Fibroblast of skin of right biceps (primary cell): ENCODE data around the gene RAB12.
A peak's percentile ranks its signal among the peaks of the same experiment; 100 is the strongest.
"Not testable (repeated sequence)": the region's sequence is repeated elsewhere in the genome, so short reads cannot be mapped to it uniquely, and the experiment has no call there.

Experiments used
- DNase-seq: peaks from one replicate; pipeline ENCODE4 v3.0.0-alpha.2; 2013

RAB12 gene

DNA sequence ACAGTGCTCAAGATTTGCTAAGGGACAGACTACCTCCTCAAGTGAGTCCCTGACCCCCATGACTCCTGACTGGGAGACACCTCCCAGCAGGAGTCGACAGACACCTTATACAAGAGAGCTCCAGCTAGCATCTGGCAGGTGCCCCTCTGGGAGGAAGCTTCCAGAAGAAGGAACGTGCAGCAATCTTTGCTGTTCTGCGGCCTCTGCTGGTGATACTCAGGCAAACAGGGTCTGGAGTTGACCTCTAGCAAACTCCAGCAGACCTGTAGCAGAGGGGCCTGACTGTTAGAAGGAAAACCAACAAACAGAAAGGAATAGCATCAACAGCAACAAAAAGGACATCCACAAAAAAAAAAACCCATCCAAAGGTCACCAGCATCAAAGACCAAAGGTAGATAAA is 38.1 kb downstream of the RAB12 start:
- not testable (repeated sequence) for DNase-seq

DNA sequence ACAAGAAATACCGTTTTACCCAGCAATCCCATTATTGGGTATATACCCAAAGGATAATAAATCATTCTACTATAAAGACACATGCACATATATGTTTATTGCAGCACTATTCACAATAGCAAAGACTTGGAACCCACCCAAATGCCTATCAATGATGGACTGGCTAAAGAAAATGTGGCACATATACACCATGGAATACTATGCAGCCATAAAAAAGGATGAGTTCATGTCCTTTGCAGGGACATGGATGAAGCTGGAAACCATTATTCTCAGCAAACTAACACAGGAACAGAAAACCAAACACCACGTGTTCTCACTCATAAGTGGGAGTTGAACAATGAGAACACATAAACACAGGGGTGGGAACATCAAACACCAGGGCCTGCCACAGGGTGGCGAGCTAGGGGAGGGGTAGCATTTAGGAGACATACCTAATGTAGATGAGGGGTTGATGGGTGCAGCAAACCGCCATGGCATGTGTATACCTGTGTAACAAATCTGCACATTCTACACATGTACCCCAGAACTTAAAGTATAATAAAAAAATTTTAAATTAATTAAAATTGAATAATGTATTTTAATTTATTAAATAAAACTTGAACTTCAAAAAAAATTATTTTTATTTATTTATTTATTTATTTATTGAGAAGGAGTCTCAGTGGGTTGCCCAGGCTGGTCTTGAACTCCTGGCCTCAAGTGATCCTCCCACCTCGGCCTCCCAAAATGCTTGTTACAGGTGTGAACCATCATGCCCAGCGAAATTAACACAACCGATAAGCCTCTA is 42.4 kb downstream of the RAB12 start:
- not testable (repeated sequence) for DNase-seq

DNA sequence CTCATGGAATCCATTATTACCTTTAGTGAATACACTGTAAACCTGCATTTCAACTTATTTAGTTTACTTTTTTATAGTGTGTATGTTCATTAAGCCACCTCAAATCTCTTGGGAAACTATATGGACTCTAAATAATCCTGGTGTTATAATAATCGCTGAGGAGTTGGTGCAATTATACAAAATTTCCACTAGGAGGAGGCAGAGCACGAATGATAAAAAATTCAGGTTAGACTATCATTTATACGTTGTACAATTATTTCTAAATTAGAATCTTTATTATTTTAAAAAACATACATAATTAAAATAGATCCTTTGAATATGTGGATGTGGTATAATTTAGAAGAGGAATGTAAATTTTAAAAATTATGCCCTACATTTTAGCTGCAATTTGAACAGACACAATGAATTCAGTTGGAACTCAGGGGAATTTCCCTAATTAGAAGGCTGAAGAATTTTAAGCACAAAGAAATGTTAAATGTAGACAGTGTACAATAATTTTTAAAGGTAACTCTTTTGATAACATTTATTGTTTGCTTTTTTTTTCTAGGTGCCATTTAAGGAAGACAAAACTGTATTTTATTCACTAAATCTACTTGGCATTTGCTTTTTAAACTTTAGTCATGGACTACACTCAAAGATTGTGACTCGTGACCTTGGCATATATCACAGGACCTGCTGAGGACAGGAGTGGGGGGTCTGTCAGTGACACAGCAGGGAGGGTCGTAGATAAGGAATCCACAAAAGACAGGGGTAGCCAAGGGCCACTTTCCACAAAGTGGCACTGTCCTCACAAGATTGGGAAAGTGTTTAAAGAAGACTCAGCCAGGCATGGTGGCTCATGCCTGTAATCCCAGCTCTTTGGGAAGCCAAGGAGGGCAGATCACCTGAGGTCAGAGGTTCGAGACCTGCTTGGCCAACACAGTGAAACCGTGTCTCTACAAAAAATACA is 45.5 kb downstream of the RAB12 start:
- peak; percentile 35 for DNase-seq

DNA sequence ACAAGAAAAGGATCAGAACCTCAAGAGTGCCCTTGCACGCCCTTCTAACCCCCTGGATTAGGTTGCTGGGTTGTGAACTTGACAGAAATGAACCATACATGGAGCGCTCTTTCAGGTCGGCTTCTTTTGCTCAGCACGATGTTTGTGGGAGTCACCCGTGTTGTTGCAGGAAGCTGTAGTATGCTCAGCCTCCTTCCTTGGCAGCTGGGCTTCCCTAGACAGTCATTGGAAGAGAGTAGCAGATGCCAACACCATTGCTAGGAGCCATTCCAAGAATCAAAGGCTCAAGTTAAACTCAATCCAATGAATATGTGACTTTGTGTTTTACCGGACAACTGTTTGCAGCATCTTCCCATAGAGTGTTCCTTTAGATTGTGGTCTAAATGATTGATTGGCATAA is 47.0 kb downstream of the RAB12 start:
- DNase-seq, result no peak

DNA sequence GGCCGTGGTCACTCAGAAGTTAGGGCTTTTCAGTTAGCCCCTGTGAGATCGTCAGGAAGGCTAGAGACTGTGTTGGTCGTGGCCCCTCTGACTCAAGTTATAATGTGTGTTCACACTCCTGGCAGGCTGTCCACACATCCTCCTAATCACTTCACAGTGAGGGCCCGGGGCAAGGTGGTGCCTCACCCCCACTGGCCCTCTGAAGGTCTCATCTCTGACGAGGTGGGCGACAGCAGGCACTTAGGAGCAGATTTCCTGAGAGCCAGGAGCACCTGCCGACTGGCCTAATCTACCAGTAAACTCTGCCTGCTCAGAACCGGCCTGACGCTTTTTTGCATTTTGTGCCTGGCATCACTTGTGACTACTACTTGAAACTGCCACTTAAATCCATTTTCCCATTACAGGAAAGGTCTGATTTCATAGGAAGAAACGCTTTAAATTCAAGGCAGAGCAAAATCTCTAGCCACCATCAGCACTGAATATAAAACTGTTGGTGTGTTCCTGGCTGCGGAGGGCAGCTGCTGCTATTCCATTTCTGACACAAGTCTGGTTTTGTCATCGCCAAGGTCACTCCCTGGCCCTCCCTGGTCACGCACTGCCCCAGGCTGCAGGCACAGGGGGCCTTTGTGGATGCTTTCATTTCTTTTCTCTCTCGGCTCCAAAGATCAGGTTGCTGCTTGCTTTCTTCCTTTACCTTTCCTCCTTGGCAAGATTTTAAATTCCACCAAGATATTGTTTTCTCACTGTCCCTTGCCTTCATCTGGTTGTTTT is 48.0 kb downstream of the RAB12 start:
- no peak for DNase-seq

DNA sequence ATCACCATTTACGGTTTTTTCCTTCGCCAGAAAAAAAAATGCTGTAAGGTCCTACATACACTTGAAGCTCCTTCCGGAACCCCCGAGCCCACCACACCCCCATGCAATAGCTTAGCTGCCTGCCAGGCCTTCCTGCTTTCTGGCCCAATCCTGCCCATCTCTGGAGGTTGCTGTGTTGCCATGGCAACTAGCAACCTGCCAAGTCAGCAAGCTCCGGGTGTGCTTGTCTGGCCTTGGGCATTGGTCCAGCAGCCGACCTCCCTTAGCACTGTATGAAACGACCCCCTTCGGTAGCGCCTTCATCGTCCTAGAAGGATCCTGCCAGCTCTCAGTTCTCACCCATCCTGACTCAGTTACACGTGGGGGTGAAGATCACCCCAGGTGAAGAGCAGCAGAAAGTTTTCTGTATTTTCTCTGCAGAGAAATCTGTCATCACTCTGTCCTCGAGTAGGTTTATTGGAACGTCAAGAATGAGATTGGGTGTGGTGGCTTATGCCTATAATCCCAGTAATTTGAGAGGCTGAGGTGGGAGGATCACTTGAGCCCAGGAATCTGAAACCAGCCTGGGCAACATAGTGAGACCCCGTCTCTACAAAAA is 48.7 kb downstream of the RAB12 start:
- DNase-seq, result peak; percentile 72

DNA sequence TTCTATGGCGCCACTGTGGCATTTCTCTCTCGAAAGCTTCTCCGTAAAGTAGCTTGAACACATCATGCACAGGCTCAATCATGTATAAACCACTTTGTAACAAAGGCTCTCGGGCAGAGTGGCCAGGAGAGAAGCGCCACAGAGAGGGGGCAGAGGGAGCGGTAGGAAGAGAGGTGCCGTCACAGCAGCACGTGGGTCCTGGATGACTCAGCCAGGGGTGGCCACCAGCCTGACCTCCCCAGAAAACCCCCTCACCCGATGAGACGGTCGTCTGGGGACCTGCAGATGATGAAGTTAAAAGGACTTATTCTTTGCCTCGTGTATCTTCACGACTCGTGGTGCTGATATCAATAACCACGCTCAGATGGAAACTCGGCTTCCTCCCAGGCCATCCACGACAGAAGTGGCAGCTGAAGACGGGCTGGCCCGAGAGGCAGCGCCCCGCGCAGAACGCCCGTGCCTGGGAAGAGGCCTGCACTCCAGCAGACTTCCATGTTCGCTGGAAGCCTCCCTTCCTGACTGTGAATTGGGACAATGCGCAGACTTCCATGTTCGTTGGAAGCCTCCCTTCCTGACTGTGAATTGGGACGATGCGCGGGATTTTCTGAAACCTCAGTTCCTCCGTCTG is 49.7 kb downstream of the RAB12 start:
- DNase-seq, result no peak

- no peak for DNase-seq
These were observed 50.5 kb downstream of the RAB12 start for GRCh38 chr18:8659609-8660242.

GRCh38 chr18:8660316-8660715 is 51.1 kb downstream of the RAB12 start:
- no peak for DNase-seq

GRCh38 chr18:8661754-8662559 is 52.7 kb downstream of the RAB12 start:
- DNase-seq, result peak; percentile 58

GRCh38 chr18:8662560-8663255 is 53.5 kb downstream of the RAB12 start:
- DNase-seq, result no peak

DNA sequence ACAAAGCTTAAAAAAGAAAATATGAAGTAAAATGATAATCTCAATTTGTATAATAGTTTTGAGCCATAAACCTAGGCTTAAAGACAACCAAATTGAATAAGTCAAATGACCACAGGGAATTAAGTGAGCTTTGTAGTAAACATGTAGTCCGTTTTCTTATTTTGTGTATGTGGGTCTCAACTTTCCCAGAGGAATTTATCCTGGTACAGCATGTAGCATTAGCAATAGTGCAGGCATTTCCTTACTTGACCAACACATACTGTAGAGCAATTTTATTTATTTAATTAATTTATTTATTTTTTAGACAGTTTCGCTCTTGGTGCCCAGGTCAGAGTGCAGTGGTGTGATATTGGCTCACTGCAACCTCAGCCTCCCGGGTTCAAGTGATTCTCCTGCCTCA is 58.6 kb downstream of the RAB12 start:
- DNase-seq, result peak; percentile 34

DNA sequence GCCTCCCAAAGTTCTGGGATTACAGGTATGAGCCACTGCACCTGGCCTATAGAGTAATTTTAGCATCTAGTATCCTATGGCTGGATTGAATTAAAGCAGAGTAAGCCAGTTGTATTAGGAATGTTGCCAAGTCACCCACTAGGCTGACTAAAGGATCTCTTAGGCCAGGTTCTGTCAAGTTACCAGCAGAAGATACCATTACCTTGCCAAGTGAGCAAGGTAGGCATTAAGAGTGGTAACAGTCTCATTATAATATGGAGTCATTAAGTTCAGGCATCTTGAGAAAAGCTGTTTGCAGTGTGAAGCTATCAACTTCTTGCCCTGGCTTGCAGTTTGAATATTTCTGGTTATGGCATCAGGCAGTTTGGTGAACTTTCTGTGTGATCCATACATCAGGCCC is 59.1 kb downstream of the RAB12 start:
- DNase-seq, result no peak

GRCh38 chr18:8669571-8669970 is 60.3 kb downstream of the RAB12 start:
- DNase-seq, result no peak

DNA sequence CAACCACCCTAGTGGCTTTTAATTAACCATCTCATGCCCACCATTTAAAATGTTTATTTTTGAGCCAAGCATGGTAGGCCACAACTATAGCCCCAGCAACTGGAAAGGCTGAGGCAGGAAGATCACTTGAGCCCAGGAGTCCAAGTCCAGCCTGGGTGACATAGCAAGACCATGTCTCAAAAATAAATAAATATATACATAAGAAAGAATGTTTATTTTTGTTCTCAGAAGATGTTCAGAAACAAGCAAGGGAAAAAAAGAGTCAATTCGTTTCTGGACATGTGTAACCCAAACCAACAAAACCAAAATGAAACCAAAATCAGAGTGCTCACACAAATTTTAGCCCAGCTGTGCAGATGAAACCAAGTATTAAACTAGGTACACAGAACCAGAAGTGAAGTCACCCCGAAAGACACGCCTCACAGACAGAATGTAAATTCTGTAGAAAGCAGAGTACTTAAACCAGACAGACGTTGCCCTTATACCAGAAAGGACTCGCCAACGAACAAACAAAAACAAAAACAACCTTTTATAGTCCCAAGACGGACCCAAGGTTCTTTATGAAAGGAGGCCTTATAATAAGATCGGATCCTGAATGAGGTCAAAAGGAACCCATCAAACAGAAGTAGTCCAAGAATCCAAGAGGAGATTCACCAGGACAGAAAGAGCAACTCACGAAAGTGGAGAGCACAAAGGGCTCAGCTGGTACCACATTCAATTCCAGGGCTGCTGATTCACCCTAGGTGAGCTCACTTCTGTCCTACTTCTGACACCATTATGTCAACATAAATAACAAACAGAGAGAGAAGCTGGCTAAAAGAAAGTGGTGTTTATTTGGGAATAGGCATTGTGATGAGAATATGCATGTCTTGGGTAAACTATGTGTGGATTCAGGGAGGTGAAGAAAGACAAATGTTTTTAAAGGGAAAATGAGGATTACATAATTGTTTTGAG is 64.3 kb downstream of the RAB12 start:
- DNase-seq, result no peak

DNA sequence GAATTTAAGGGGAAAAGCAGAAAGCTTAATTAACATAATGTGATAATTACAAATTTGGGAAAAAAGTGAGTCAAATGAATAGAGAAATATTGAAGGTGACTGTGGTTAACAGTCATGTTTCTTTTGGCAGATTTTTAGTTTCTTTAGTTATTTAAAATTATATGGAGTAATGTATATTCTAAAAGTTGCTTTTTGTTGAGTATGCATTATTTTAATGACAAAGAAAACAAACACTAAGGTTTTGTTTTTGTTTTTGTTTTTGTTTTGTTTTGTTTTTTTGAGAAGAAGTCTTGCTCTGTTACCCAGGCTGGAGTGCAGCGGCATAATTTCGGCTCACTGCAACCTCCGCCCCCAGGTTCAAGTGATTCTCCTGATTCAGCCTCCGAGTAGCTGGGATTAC is 65.8 kb downstream of the RAB12 start:
- no peak for DNase-seq

DNA sequence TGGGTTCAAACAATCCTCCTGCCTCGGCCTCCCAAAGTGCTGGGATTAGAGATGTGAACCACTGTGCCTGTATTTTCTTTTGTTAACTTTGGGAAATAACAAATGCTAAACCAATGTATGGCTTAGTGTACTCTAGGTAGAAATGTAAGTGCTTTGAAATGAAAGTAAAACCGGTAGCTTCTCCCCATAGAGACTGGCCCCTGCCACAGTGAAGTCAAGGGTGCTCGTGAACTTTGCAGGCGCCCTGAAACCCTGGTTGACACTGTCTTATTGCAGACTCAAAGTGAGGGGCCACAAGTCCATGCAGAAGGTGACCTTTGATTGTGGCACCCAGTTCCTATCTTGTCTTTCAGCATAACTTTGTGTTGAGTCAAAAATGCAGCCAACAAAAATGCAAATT is 72.0 kb downstream of the RAB12 start:
- DNase-seq, result no peak

DNA sequence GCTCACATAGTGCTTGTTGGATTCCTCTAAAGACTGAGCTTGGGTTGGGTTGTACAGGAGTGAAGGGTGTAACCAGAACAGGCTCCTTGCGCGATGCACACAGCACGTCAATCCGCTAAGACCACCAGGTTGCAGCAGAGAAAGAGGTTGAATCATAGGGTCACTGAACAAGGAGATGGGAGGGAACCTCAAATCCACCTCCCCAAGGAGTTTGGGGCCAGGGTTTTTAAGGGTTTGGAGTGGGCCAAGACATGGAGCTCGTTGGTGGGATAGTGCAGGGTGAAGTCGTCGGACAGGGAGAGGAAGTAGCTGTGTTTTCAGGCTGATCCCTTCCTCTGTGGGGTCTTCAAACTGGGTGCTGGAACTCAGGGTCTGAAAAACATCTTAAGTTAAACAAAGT is 75.3 kb downstream of the RAB12 start:
- DNase-seq, result no peak
